GM12873 (cell line): ENCODE data around the gene CSNK1G2.

Source experiments
- TF ChIP-seq, protein P1 (sequence below): IDR thresholded peaks from 2 replicates; pipeline ENCODE4 v1.5.1; 2012; ENCODE audit warnings: low read depth, mild to moderate bottlenecking, moderate library complexity, low read length, control low read depth; ENCODE audit not compliant: insufficient read depth; ENCODE audit errors: missing control alignments

Gene CSNK1G2

DNA sequence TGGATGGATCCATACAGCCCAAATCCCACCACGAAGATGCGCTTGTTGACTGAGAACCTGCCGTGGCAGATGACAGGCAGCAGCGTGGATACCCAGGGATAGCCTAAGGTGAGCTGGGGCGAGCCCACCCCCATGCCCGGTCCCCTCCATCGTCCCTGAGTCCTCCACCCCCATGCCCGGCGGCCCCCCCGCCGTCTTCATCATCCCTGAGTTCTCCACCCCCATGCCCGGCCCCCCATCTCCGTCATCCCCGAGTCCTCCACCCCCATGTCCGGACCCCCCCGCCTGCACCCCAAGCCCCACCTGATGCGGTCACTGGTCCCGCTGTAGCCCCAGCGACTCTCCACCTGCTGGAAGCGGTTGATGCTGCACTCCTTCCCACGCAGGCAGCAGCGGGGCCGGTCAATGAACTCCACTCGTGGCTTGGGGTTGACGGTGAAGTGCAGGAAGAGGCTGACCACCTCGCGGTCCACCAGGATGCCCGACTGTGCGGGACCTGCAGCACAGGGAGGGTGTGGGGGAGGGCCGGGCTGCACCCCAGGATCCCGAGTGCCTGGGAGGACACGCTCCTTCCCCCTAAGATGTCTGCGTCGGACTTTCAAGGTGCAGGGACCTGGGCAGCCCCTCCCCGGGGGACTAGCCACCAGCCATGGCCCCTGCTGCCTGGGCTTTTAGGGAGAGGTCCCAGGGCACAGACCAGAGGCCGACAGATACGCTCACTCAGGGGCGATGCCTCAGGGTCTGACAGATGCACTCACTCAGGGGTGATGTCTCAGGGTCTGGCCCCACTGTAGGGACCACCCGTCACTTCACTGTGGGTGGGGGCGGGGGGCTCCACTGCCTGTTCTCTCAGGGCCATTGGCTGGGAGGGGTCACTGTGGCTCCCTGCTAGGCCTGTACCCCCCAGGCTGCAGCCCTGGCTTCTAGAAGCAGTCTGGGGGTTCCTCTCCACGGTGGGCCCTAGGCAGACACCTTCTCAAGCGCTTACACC lies 46.5 kb downstream of the CSNK1G2 start:
- TF ChIP-seq, protein P1, sequence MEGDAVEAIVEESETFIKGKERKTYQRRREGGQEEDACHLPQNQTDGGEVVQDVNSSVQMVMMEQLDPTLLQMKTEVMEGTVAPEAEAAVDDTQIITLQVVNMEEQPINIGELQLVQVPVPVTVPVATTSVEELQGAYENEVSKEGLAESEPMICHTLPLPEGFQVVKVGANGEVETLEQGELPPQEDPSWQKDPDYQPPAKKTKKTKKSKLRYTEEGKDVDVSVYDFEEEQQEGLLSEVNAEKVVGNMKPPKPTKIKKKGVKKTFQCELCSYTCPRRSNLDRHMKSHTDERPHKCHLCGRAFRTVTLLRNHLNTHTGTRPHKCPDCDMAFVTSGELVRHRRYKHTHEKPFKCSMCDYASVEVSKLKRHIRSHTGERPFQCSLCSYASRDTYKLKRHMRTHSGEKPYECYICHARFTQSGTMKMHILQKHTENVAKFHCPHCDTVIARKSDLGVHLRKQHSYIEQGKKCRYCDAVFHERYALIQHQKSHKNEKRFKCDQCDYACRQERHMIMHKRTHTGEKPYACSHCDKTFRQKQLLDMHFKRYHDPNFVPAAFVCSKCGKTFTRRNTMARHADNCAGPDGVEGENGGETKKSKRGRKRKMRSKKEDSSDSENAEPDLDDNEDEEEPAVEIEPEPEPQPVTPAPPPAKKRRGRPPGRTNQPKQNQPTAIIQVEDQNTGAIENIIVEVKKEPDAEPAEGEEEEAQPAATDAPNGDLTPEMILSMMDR, result no peak

DNA sequence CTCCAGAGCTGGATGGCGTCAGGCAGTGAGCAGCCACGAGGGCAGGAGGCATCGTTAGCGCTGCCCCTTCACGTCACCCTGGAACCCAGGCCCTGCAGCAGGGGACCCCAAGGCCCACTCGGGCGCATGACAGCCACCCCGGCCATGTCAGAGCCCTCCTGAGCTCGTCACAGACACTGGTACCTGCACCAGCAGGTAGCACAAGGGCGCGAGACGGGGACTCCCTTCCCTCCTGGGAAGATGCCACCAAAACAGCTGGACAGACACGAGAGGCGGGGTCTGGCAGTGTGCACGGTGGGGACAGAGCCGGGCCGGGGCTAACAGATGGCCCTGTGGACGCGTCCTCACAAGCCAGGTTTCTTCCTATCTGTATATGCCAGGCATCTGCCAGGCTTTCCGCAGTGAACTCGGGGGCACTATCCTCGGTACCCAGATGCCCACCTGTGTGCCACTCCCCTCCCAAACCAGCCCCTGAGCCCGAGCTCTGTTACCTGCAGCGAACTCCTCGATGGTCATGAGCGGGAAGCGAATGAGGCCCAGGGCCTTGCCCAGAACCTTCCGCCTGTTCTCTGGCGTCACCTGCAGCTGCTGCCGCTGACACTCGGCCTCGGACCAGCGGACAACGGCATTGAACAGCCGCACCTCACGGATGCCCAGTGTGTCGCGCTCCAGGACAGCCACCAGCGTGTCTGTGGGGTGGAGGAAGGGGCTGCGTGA lies 48.7 kb downstream of the CSNK1G2 start:
- TF ChIP-seq, protein P1, result no peak

DNA sequence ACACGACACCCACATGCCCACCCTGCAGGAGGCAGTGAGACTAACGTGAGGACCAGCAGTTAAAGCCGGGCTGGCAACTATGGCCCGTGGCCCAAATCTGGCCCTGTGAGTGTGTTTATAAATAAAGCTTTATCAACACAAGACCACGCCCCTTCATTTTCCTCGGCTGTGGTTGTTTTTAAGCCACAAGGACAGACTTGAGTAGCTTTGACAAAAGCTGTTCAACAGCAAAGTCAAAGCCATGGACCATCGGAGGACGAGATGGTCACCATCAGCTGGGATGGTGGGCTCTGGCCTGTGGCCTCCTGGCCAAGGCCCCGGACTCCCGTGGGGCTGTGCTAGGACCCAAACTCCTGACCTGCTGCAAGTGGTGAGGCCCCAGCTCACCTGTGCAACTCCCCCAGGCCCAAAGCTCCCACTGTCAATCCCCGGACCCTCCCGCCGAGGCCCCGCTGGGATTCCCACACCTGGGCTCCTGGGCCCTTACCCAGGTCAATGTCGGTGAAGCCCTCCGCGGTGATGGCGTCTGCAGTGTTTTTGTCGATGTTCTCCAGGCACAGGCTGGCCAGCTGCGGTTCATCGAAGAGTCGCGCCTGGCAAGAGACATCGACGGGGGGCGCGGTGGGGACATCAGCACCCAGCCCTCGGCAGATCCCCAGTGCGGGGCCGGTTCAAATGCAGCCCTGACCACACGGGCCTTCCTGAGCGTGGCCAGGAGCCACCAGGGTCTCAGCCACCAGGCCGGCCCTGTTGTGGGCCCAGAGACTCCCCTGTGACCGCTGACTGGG lies 49.5 kb downstream of the CSNK1G2 start:
- TF ChIP-seq, protein P1, result no peak

DNA sequence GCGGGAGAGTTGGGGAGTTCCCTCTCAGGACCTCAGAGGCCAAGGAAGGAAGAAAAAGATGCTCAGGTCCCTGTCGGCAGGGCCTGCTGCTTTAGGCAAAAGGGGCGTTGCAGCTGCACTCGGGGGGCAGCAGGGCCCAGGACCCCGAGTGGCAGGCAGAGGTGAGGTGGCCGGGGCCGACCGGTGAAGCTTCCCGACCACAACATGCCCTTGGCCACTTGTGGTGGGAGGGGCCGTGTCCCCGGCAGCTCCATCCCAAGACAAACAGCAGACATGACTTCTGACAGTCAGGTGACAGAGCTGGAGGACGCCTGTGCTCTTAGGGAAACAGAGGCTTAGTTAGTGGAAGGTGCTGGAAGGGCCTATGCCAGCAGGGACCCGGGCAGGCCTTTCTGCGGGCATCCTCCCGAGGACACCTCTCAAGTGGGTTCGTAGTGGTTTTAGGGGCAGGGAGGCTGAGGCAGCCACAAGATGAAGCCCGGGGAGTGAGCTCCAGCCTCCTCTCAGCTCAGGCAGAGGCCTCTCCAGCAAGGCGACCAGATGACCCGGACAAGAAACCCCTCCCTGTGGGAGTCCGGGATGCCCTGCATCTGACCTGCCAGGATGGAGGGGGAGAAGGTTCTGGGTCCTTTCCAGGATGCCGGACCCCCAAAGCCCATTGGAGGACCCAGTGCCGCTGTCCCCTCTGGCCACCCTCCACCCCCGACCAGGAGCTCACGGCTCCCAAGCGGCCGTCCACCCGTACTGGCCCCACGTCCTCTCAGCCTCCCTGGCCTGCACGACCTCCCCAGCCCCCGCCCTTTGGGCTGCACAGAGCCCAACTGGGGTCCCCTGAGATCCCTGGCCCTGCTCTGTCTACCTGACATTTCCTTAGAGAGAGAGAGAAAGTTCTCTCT lies 50.3 kb downstream of the CSNK1G2 start:
- TF ChIP-seq, protein P1, result no peak

DNA sequence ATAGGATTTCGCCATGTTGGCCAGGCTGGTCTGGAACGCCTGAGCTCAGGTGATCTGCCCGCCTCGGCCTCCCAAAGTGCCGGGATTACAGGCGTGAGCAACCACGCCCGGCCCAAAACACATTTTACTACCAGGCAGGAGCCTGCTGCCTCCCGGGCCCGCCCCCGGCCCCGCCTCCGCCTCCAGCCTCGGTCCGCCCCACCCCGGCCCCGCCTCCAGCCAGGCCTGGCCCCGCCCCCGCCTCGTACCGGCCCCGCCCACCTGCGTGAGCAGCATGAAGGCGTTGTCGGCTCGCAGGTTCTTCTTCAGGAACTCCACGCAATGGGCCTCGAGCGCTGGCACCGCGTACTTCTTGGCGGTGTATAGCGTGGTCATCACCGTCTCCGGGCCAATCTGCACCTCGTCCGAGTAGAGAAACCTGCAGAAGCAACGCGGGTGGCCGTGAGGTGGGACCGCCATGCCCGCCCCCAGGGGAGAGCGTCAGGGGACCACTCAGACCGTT lies 51.8 kb downstream of the CSNK1G2 start:
- TF ChIP-seq, protein P1, result no peak

DNA sequence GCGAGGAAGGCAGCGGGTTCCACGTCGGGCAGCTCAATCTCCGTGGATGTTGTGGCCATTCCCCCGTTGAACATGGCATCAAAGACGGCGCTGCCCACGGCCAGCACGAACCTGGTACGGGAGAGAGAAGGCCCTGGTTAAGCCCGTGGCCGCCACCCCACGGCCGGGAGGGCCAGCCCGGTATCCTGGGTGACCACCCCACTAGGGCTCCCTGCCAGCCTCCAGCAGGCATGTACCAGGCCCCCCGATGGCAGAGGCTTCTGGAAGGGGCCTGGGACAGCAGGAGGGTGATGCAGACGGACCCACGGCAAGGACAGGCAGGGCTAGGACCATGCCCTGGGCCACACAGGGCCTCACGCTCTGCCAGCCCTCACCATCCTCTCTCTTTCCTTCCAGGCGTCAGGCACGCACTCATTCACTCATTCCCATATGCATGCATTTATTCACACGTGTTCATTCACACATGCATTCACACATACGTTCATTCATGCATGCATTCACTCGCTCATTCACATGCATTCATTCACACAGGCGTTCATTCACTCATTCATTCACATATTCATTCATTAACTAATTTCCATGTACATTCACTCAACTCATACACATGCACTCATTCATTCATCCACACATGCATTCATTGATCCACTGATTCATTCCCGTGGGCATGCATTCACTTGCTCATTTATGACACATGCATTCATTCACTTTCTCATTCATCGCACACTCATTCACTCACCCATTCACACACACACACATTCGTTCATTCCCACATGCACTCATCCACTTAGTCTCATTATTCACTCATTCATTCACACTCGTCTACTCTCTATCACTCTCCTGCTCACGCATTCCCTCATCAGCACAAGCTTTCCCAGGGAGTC lies 56.6 kb downstream of the CSNK1G2 start:
- TF ChIP-seq, protein P1, result no peak
